Activated CD4-positive, alpha-beta T cell treated with anti-CD3 and anti-CD28 coated beads for 36 hours (primary cell): ENCODE results near the gene SNRNP35. TPM values are rescaled to one million over a fixed set of nuclear protein-coding genes. Genes with fewer than 3 reads are reported as not detected.
"Not testable (repeated sequence)": the region's sequence is repeated elsewhere in the genome, so short reads cannot be mapped to it uniquely, and the experiment has no call there.

ENCODE experiments used
- ATAC-seq: fragments of 200-7000 bp; cut with Tn5 transposase; one replicate; pipeline ENCODE4 v1.10.0; 2021; ENCODE audit warnings: mild to moderate bottlenecking, moderate library complexity
- CTCF ChIA-PET: fragments of 350-600 bp; sonication (Branson Sonifier 250); formaldehyde crosslinking; loops from one replicate; lab custom pipeline; 2021; ENCODE audit warnings: antibody characterized with exemption; lab: Charles Lee
- POLR2A ChIA-PET: fragments of 350-600 bp; sonication (Branson Sonifier 250); formaldehyde crosslinking; loops from one replicate; lab custom pipeline; 2021; ENCODE audit warnings: antibody characterized with exemption, inconsistent platforms; lab: Charles Lee
- DNase-seq: peaks from one replicate; pipeline ENCODE4 v3.0.0-alpha.2; 2020
- H3K27ac Mint-ChIP-seq: one replicate; pipeline ENCODE4 v1.8.0; 2021; ENCODE audit warnings: mixed read lengths
- H3K27me3 Mint-ChIP-seq: one replicate; pipeline ENCODE4 v1.8.0; 2021; ENCODE audit warnings: mixed read lengths
- H3K36me3 Mint-ChIP-seq: one replicate; pipeline ENCODE4 v1.8.0; 2021; ENCODE audit warnings: low read depth, mixed read lengths
- H3K4me1 Mint-ChIP-seq: one replicate; pipeline ENCODE4 v1.8.0; 2021; ENCODE audit warnings: mixed read lengths
- H3K4me3 Mint-ChIP-seq: one replicate; pipeline ENCODE4 v1.8.0; 2021; ENCODE audit warnings: mild to moderate bottlenecking, moderate library complexity, mixed read lengths
- H3K9me3 Mint-ChIP-seq: one replicate; pipeline ENCODE4 v1.8.0; 2021; ENCODE audit warnings: low read depth, mixed read lengths
- intact Hi-C, 2 experiments: fragments of 100-400 bp; cut with DNase I in 1 of 2; cut with micrococcal nuclease in 1 of 2; formaldehyde crosslinking; loops; one replicate each; pipeline versions ENCODE4 v1.14.2 to v1.15.1; 2022 to 2024; cut with DNase I, micrococcal nuclease
- total RNA-seq, 2 experiments: library from RNA; stranded (reverse); gene quantifications; one replicate each; pipeline ENCODE4 v1.2.3, GENCODE V29; 2021

The SNRNP35 gene
- total RNA-seq, 2 experiments from 2014 or later: 24.1 to 24.8 TPM

DNA sequence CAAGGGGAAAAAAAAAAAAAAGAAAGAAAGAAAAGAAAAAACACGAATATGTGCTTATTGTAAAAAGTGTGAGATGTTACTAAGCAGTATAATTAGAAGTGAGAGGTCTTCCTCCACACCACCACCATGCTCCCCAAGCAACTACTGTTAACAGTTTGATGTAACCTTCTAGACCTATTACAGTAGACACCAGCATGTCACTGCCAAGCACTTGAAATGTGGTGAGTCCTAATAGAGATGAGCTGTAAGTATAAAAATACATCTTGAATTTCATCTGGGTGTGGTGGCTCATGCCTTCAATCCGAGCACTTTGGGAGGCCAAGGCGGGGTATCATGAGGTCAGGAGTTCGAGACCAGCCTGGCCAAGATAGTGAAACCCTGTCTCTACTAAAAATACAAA, 8.1 kb upstream of the SNRNP35 start:
- Mint-ChIP-seq H3K27ac (peak overlapping the region; percentile 76), H3K4me3 (no peak overlapping the region), H3K9me3 (no peaks in the 10 kb centered on the region), H3K36me3 (no peaks in the 10 kb centered on the region), H3K4me1 (peaks cover 30% of the 10 kb centered on the region), H3K27me3 (no peaks in the 10 kb centered on the region)
- ChIA-PET CTCF (no interaction called here), POLR2A (no interaction called here)
- ATAC-seq: no peak
- DNase-seq: no peak
- intact Hi-C loops: loop anchor here in 1 of 2 experiments (10.0 kb wide), 1 partner anchor 265 kb away; the partner anchor contains the start of gene ATP6V0A2

DNA sequence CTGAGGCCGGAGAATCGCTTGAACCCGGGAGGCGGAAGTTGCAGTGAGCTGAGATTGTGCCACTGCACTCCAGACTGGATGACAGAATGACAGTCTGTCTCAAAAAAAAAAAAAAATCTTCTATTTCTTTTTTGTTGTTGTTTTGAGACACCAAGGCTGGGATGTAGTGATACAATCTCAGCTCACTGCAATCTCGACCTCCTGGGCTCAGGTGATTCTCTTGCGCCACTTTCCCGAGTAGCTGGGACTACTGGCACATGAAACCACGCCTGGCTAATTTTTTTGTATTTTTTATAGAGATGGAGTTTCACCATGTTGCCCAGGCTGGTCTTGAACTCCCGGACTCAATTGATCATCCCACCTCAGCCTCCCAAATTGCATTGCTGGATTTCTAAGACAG, 7.3 kb upstream of the SNRNP35 start:
- intact Hi-C loops: loop anchor here in 1 of 2 experiments (10.0 kb wide), 1 partner anchor 264 kb away; the partner anchor contains the start of gene ATP6V0A2

DNA sequence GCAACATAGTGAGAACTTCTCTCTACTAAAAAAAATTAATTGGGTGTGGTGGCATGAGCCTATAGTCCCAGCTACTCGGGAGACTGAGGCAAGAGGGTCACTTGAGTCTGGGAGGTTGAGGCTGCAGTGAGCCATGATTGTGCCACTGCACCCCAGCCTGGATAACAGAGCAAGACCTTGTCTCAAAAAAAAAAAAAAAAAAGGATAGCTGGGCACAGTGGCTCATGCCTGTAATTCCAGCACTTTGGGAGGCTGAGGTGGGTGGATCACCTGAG, 5.7 kb upstream of the SNRNP35 start:
- peaks cover 20% of the 10 kb centered on the region for H3K4me1 Mint-ChIP-seq
- POLR2A ChIA-PET: interaction anchor here (0.6 to 0.7 kb wide), 2 partner anchors 23 to 139 kb away, joined by 4 to 6 read pairs; no protein-coding TSS in a partner anchor
- peak; percentile 4 for ATAC-seq
- DNase-seq, H3K27me3 Mint-ChIP-seq, H3K4me3 Mint-ChIP-seq, H3K9me3 Mint-ChIP-seq, H3K36me3 Mint-ChIP-seq, CTCF ChIA-PET, H3K27ac Mint-ChIP-seq: not testable (repeated sequence)
- intact Hi-C loops: loop anchor here in 1 of 2 experiments (10.0 kb wide), 1 partner anchor 263 kb away; the partner anchor contains the start of gene ATP6V0A2

More for the DNA sequence above, 7.3 kb upstream of the SNRNP35 start:
- H3K36me3 Mint-ChIP-seq: no peaks in the 10 kb centered on the region
- POLR2A ChIA-PET: no interaction called here
- no peak overlapping the region for H3K4me3 Mint-ChIP-seq
- no peak for DNase-seq
- H3K27me3 Mint-ChIP-seq: no peaks in the 10 kb centered on the region
- ATAC-seq: no peak
- no peaks in the 10 kb centered on the region for H3K9me3 Mint-ChIP-seq
- CTCF ChIA-PET: no interaction called here
- peaks cover 29% of the 10 kb centered on the region for H3K4me1 Mint-ChIP-seq
- no peak overlapping the region for H3K27ac Mint-ChIP-seq

DNA sequence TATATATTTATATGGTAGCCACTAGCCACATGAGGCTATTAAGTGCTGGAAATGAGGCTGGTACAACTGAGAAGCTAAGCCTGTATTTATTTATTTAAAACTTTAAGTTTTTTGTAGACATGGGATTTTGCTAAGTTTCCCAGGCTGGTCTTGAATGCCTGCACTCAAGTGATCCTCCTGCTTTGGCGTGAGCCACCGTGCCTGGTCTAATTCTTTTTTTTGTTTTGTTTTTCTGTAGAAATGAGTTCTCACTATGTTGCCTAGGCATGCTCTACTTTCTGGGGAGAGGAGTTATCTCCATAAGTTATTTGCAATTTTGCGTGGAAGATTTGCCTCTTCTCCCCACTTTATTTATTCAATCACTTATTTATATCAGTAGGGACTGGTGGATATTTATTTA, 4.8 kb upstream of the SNRNP35 start:
- Mint-ChIP-seq H3K27me3 (no peaks in the 10 kb centered on the region), H3K27ac (no peak overlapping the region), H3K4me1 (peaks cover 16% of the 10 kb centered on the region), H3K9me3 (no peaks in the 10 kb centered on the region), H3K36me3 (peaks cover 3% of the 10 kb centered on the region), H3K4me3 (no peak overlapping the region)
- POLR2A ChIA-PET: no interaction called here
- intact Hi-C loops: loop anchor here in 1 of 2 experiments (10.0 kb wide), 1 partner anchor 262 kb away; the partner anchor contains the start of gene ATP6V0A2
- CTCF ChIA-PET: no interaction called here
- DNase-seq: no peak
- no peak for ATAC-seq

DNA sequence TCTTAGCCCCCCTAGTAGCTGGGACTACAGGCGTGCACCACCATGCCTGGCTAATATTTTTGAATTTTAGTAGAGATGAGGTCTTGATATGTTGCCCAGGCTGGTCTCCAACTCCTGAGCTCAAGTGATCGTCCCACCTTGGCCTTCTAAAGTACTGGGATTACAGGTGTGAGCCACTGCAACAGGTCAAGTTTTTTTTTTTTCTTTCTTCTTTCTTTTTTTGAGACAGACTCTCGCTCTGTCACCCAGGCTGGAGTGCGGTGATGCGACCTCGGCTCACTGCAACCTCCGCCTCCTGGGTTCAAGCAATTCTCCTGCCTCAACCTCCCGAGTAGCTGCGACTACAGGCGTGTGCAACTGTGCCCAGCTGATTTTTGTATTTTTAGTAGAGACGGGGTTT, 5.2 kb downstream of the SNRNP35 start:
- H3K27ac Mint-ChIP-seq, intact Hi-C loops, H3K9me3 Mint-ChIP-seq, DNase-seq, ATAC-seq, H3K27me3 Mint-ChIP-seq, H3K4me3 Mint-ChIP-seq, POLR2A ChIA-PET: not testable (repeated sequence)
- CTCF ChIA-PET: interaction anchor here (0.6 kb wide), 1 partner anchor 565 kb away, joined by 3 read pairs; no protein-coding TSS in a partner anchor
- Mint-ChIP-seq H3K4me1 (peaks cover 30% of the 10 kb centered on the region), H3K36me3 (peaks cover 34% of the 10 kb centered on the region)

DNA sequence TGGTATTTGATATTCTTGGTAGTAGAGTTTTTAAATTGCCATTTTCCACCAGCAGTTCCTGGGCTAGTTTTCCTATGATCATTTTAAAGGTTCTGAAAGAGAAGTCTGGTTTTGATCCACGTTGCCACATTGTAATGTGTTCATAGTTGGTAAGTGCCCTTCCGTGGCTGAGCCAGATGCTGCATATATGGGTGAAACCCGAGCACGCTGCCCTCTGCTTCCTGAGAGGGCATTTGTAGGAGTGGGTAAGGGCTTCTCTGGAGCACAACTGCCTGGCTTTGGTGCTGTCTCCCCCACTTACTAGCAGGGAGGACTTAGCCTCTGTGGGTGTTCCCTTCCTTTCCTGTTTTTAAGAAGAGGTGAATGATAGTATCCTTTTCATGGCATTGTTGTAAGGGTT, 7.1 kb downstream of the SNRNP35 start:
- no peak overlapping the region for H3K27ac Mint-ChIP-seq
- CTCF ChIA-PET: no interaction called here
- DNase-seq: no peak
- H3K27me3 Mint-ChIP-seq: no peaks in the 10 kb centered on the region
- POLR2A ChIA-PET: no interaction called here
- H3K36me3 Mint-ChIP-seq: peaks cover 26% of the 10 kb centered on the region
- ATAC-seq: no peak
- no peak overlapping the region for H3K4me3 Mint-ChIP-seq
- H3K9me3 Mint-ChIP-seq: no peaks in the 10 kb centered on the region
- H3K4me1 Mint-ChIP-seq: peaks cover 18% of the 10 kb centered on the region
- intact Hi-C loops: loop anchor here in 1 of 2 experiments (5.0 kb wide), 1 partner anchor 33 kb away; no protein-coding TSS in a partner anchor

DNA sequence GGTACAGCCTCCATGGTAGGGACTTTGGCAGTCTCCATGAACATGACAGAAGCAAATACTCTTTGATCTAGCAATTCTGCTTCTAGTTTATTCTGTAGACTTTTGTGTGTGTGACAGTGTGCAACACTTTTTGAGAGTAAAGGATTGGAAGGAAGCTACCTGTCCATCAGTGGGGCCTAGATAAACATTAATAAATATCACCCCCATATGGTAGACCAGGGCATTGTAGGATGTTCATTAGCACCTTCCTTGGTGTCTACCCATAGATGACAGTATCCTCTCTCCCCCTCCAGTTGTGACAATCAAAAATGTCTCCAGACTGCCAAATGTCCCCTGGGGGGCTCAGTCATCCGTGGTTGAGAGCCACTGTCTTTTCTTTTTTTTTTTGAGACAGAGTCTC, 10.8 kb downstream of the SNRNP35 start:
- Mint-ChIP-seq H3K27ac (no peak overlapping the region), H3K36me3 (peaks cover 24% of the 10 kb centered on the region), H3K9me3 (no peaks in the 10 kb centered on the region), H3K4me3 (no peak overlapping the region), H3K4me1 (peaks cover 3% of the 10 kb centered on the region), H3K27me3 (no peaks in the 10 kb centered on the region)
- peak; percentile 42 for ATAC-seq
- intact Hi-C loops: loop anchor here in 1 of 2 experiments (5.0 kb wide), 1 partner anchor 36 kb away; no protein-coding TSS in a partner anchor
- POLR2A ChIA-PET: no interaction called here
- no peak for DNase-seq
- CTCF ChIA-PET: interaction anchor here (0.5 to 0.6 kb wide), 3 partner anchors 11 to 40 kb away, joined by 3 to 4 read pairs (median 3); partner anchors contain the start of gene SNRNP35

DNA sequence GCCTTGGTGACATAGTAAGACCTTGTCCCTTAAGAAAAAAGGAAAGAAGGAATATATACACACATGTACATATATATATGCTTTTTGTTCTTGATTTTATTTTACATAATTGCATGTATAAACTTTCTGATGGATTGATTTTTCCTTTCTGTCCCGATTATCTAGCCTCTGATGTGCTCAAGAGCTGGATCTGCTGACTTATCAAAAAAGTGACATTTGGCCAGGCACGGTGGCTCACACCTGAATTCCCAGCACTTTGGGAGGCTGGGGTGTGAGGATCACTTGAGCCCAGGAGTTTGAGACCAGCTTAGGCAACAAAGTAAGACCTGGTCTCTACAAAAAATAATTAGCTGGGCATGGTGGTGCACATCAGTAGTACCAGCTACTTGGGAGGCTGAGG, 12.0 kb downstream of the SNRNP35 start:
- DNase-seq (no peak), ATAC-seq (no peak)
- Mint-ChIP-seq H3K9me3 (no peaks in the 10 kb centered on the region), H3K4me3 (no peak overlapping the region), H3K27ac (no peak overlapping the region), H3K4me1 (peaks cover 13% of the 10 kb centered on the region), H3K27me3 (no peaks in the 10 kb centered on the region), H3K36me3 (peaks cover 22% of the 10 kb centered on the region)
- ChIA-PET POLR2A (interaction anchor here (0.6 kb wide), 1 partner anchor 391 kb away, joined by 3 read pairs; no protein-coding TSS in a partner anchor), CTCF (interaction anchor here (1.1 kb wide), 1 partner anchor 10 kb away, joined by 3 read pairs; no protein-coding TSS in a partner anchor)
- intact Hi-C loops: loop anchor here in 1 of 2 experiments (5.0 kb wide), 1 partner anchor 38 kb away; no protein-coding TSS in a partner anchor

DNA sequence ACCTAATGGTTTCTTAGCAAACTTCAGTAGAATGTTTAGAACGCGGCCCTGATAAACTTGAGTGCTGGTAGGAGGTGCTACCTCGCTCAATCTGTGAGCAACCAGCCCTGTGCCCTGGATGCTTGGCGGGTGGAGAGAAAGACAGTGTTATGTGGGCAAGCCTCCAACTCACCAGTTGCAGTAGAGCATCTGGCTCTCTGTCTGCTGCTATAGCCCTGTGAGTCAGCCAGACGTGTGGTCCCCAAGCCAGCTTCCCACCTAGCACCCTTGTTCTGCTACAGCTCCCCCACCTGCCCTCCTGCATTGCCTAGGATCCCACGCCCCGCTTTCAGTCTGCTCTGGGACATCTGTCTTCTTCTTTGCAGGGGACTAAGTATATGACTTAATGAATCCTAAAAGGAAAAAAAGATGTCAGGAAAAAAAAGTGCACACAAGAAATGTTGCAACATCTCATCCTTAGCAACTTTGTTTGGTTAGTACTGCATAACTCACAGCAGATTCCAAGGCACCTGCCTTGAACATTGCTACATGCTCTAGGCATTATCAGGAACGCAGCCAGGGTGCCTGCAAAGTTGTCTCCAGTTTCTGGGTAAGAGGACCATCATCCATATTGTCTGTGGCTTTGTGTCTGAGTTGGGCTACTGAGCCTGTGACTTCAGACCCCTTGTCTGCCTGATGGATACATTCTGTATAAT, 13.6 kb downstream of the SNRNP35 start:
- H3K36me3 Mint-ChIP-seq: peaks cover 8% of the 10 kb centered on the region
- H3K4me1 Mint-ChIP-seq: peaks cover 17% of the 10 kb centered on the region
- ChIA-PET CTCF (no interaction called here), POLR2A (no interaction called here)
- no peaks in the 10 kb centered on the region for H3K9me3 Mint-ChIP-seq
- no peak overlapping the region for H3K4me3 Mint-ChIP-seq
- ATAC-seq (no peak), DNase-seq (no peak)
- no peak overlapping the region for H3K27ac Mint-ChIP-seq
- intact Hi-C loops: no loop called here
- no peaks in the 10 kb centered on the region for H3K27me3 Mint-ChIP-seq

DNA sequence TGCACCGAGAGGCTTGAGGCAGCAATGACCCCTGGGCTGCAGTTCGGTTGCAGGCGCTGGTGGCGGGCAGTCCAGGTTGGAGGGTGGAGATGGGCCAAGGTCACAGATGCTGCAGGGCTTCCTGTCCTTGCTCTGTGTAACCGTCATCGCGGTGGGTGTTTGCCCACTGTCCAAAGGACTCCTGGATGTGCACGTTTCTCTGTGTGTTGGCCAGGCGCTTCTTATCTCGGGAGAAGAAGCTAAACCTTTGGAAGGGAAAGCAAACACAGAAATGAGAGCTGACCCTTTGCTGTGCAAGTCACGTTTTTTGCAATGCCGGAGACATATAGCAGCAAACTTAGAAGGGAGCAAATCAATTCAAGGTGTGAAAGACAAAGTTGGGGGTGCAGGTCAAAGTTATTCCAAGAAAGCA, 14.5 kb downstream of the SNRNP35 start:
- Mint-ChIP-seq H3K36me3 (peaks cover 7% of the 10 kb centered on the region), H3K27me3 (no peaks in the 10 kb centered on the region), H3K9me3 (no peaks in the 10 kb centered on the region), H3K4me1 (peaks cover 20% of the 10 kb centered on the region), H3K27ac (no peak overlapping the region), H3K4me3 (no peak overlapping the region)
- CTCF ChIA-PET: no interaction called here
- POLR2A ChIA-PET: no interaction called here
- DNase-seq (no peak), ATAC-seq (no peak)
- intact Hi-C loops: no loop called here

DNA sequence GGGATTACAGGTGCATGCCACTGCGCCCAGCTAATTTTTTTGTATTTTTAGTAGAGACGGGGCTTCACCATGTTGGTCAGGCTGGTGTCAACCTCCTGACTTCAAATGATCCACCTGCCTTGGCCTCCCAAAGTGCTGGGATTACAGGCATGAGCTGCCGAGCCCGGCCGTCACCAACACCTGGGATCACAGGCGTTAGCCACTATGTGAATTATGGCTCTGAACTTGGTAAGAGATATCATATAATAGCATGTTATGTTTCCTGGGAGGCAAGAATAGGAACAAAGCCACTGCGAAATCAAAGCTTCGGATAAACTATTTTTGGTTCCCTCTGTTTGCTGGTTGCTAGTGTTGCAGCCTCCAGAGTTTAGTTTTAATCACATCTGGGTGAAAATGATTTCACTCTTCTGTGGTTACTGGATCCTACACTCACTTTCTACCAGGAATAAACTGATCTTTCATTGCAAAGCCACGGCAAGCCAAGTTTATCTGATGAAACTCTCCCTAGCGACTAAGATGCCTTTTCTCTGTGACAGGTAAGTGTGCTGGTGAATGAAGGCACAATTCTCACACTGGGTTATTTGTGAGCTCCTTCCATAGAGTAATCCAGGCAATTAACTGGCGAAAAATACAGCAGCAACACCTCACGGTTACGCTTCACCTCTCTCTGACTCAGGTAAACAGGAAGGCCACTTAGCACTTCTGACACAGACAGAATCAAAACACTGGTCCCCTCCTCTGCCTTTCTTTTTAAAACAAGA, 16.7 kb downstream of the SNRNP35 start:
- Mint-ChIP-seq H3K9me3 (no peaks in the 10 kb centered on the region), H3K27ac (peak overlapping the region; percentile 81), H3K4me1 (peaks cover 20% of the 10 kb centered on the region), H3K36me3 (peaks cover 5% of the 10 kb centered on the region), H3K4me3 (no peak overlapping the region), H3K27me3 (no peaks in the 10 kb centered on the region)
- DNase-seq: no peak
- ChIA-PET CTCF (interaction anchor here (0.6 to 1.0 kb wide), 3 partner anchors 15 to 929 kb away, joined by 3 to 4 read pairs (median 3); no protein-coding TSS in a partner anchor), POLR2A (interaction anchor here (0.6 to 1.0 kb wide), 3 partner anchors 23 to 119 kb away, joined by 3 to 4 read pairs (median 3); no protein-coding TSS in a partner anchor)
- intact Hi-C loops: no loop called here
- peak; percentile 77 for ATAC-seq
